Trophoblast cell (in vitro differentiated cells and primary cell): ENCODE measurements around the gene PPDPF.

Experiments
- DNase-seq, 2 donors: peaks; one replicate each; pipeline ENCODE4 v3.0.0-alpha.2; 2016
- H2AFZ ChIP-seq: 2 replicates; pipeline ENCODE4 v1.6.1; 2013; ENCODE audit warnings: low read length, moderate library complexity, mild to moderate bottlenecking; ENCODE audit not compliant: insufficient read depth, poor library complexity
- H2AK5ac ChIP-seq: 2 replicates; pipeline ENCODE4 v1.6.1; 2013; ENCODE audit warnings: mild to moderate bottlenecking, low read length
- H2BK120ac ChIP-seq: 2 replicates; pipeline ENCODE4 v1.6.1; 2013; ENCODE audit warnings: low read length, mild to moderate bottlenecking, moderate library complexity; ENCODE audit not compliant: insufficient read depth, poor library complexity
- H2BK12ac ChIP-seq: 2 replicates; pipeline ENCODE4 v1.6.1; 2013; ENCODE audit warnings: mild to moderate bottlenecking, low read length, moderate library complexity
- H2BK5ac ChIP-seq: 2 replicates; pipeline ENCODE4 v1.6.1; 2013; ENCODE audit warnings: low read length, low read depth, moderate library complexity, mild to moderate bottlenecking; ENCODE audit not compliant: poor library complexity
- H3K14ac ChIP-seq: 2 replicates; pipeline ENCODE4 v1.6.1; 2013; ENCODE audit warnings: mild to moderate bottlenecking, low read length
- H3K18ac ChIP-seq: 2 replicates; pipeline ENCODE4 v1.6.1; 2013; ENCODE audit warnings: mild to moderate bottlenecking, low read length
- H3K23ac ChIP-seq: 2 replicates; pipeline ENCODE4 v1.6.1; 2013; ENCODE audit warnings: low read length
- H3K27ac ChIP-seq: 2 replicates; pipeline ENCODE4 v1.5.1; 2013; ENCODE audit warnings: low read depth, mild to moderate bottlenecking, inconsistent platforms, low read length, moderate library complexity
- H3K27me3 ChIP-seq: 2 replicates; pipeline ENCODE4 v1.6.1; 2013; ENCODE audit warnings: inconsistent platforms, mild to moderate bottlenecking, low read length, moderate library complexity; ENCODE audit not compliant: insufficient read depth
- H3K36me3 ChIP-seq, 2 experiments: 1 replicate in 1 of 2; 2 replicates in 1 of 2; pipeline ENCODE4 v1.6.1; 2013; ENCODE audit warnings: low read length in 2 of 2, mild to moderate bottlenecking in 2 of 2, moderate library complexity in 1 of 2; ENCODE audit not compliant: insufficient read depth in 2 of 2, control insufficient read depth in 1 of 2
- H3K4ac ChIP-seq: 2 replicates; pipeline ENCODE4 v1.6.1; 2013; ENCODE audit warnings: low read depth, mild to moderate bottlenecking, low read length, moderate library complexity
- H3K4me1 ChIP-seq, 2 experiments: 1 replicate in 1 of 2; 2 replicates in 1 of 2; pipeline ENCODE4 v1.6.1; 2013; ENCODE audit warnings: low read length in 2 of 2, mild to moderate bottlenecking in 2 of 2, moderate library complexity in 1 of 2; ENCODE audit not compliant: insufficient read depth in 2 of 2, control insufficient read depth in 1 of 2
- H3K4me2 ChIP-seq: 2 replicates; pipeline ENCODE4 v1.6.1; 2013; ENCODE audit warnings: inconsistent platforms, mild to moderate bottlenecking, low read length, moderate library complexity
- H3K4me3 ChIP-seq: 2 replicates; pipeline ENCODE4 v1.5.1; 2013; ENCODE audit warnings: mild to moderate bottlenecking, low read depth, low read length, inconsistent platforms
- H3K79me1 ChIP-seq: one replicate; pipeline ENCODE4 v1.6.1; 2013; ENCODE audit warnings: low read length
- H3K79me2 ChIP-seq: 2 replicates; pipeline ENCODE4 v1.6.1; 2013; ENCODE audit warnings: low read length, mild to moderate bottlenecking; ENCODE audit not compliant: control insufficient read depth, insufficient read depth, poor library complexity
- H3K9ac ChIP-seq: 2 replicates; pipeline ENCODE4 v1.6.1; 2013; ENCODE audit warnings: mild to moderate bottlenecking, low read length
- H3K9me3 ChIP-seq: 2 replicates; pipeline ENCODE4 v1.6.1; 2013; ENCODE audit warnings: low read depth, mild to moderate bottlenecking, control low read depth, inconsistent platforms, low read length; ENCODE audit not compliant: insufficient read depth
- H4K12ac ChIP-seq: 2 replicates; pipeline ENCODE4 v1.6.1; 2013; ENCODE audit warnings: low read depth, mild to moderate bottlenecking, low read length, moderate library complexity
- H4K8ac ChIP-seq: 2 replicates; pipeline ENCODE4 v1.6.1; 2013; ENCODE audit warnings: low read depth, mild to moderate bottlenecking, low read length, moderate library complexity
- H4K91ac ChIP-seq: one replicate; pipeline ENCODE4 v1.6.1; 2013; ENCODE audit warnings: low read depth, mild to moderate bottlenecking, low read length, moderate library complexity
- WGBS: extraction: QIAGEN DNeasy Blood & Tissue Kit; methylation state at CpG from one replicate; pipeline ENCODE4 v1.1.7; 2013; ENCODE audit warnings: missing lambda C conversion rate; ENCODE audit not compliant: insufficient read length, insufficient coverage; ENCODE audit errors: extremely low coverage; 5-methylcytosine and 5-hydroxymethylcytosine counted together

The PPDPF gene

GRCh38 chr20:63549679-63550282 lies 29.2 kb downstream of the PPDPF start:
- H4K8ac ChIP-seq, result no peak overlapping the region
- no peak overlapping the region for H3K18ac ChIP-seq
- no peak overlapping the region for H2BK120ac ChIP-seq
- no peak overlapping the region for H2BK5ac ChIP-seq
- H3K4me2 ChIP-seq, result no peak overlapping the region
- H4K91ac ChIP-seq, result no peak overlapping the region
- no peak overlapping the region for H3K9ac ChIP-seq
- H3K27me3 ChIP-seq, result no peaks in the 10 kb centered on the region
- no peak overlapping the region for H3K14ac ChIP-seq
- H3K4me3 ChIP-seq, result no peak overlapping the region
- no peaks in the 10 kb centered on the region for H3K79me2 ChIP-seq
- H2AK5ac ChIP-seq, result no peak overlapping the region
- H2AFZ ChIP-seq, result no peak overlapping the region
- no CpG with 5 or more reads among the region's 18 CpGs for WGBS
- no peak overlapping the region for H2BK12ac ChIP-seq
- H3K27ac ChIP-seq, result no peak overlapping the region
- H3K9me3 ChIP-seq, result peaks cover 2% of the 10 kb centered on the region
- H3K79me1 ChIP-seq, result peaks cover 3% of the 10 kb centered on the region
- H3K23ac ChIP-seq, result no peak overlapping the region
- H3K4me1 ChIP-seq, result peaks cover 7 to 9% of the 10 kb centered on the region in 2 experiments
- no peak overlapping the region for H3K4ac ChIP-seq
- no peak for DNase-seq
- no peak overlapping the region for H4K12ac ChIP-seq
- H3K36me3 ChIP-seq, result no peaks in the 10 kb centered on the region

GRCh38 chr20:63551068-63551467 lies 30.5 kb downstream of the PPDPF start:
- no peak overlapping the region for H3K27ac ChIP-seq
- no peak overlapping the region for H3K4ac ChIP-seq
- H3K4me3 ChIP-seq, result no peak overlapping the region
- no peak overlapping the region for H3K9ac ChIP-seq
- H3K9me3 ChIP-seq, result peaks cover 2% of the 10 kb centered on the region
- H3K14ac ChIP-seq, result no peak overlapping the region
- no peak overlapping the region for H3K18ac ChIP-seq
- WGBS, result no CpG with 5 or more reads among the region's 9 CpGs
- H3K4me2 ChIP-seq, result no peak overlapping the region
- peaks cover 6 to 7% of the 10 kb centered on the region in 2 experiments for H3K4me1 ChIP-seq
- H3K23ac ChIP-seq, result no peak overlapping the region
- H3K36me3 ChIP-seq, result no peaks in the 10 kb centered on the region
- no peak overlapping the region for H2BK120ac ChIP-seq
- H3K27me3 ChIP-seq, result no peaks in the 10 kb centered on the region
- no peak overlapping the region for H4K91ac ChIP-seq
- no peak overlapping the region for H4K12ac ChIP-seq
- no peaks in the 10 kb centered on the region for H3K79me2 ChIP-seq
- H4K8ac ChIP-seq, result no peak overlapping the region
- no peak overlapping the region for H2BK12ac ChIP-seq
- no peak overlapping the region for H2AFZ ChIP-seq
- no peak overlapping the region for H2BK5ac ChIP-seq
- no peak overlapping the region for H2AK5ac ChIP-seq
- H3K79me1 ChIP-seq, result peaks cover 3% of the 10 kb centered on the region
- DNase-seq, result no peak

GRCh38 chr20:63552481-63553249 lies 32.1 kb downstream of the PPDPF start:
- H3K79me2 ChIP-seq, result no peaks in the 10 kb centered on the region
- H2BK120ac ChIP-seq, result no peak overlapping the region
- DNase-seq, result no peak
- H3K36me3 ChIP-seq, result no peaks in the 10 kb centered on the region
- no peak overlapping the region for H3K4ac ChIP-seq
- no peak overlapping the region for H3K14ac ChIP-seq
- no peak overlapping the region for H3K4me3 ChIP-seq
- H2AK5ac ChIP-seq, result no peak overlapping the region
- H4K12ac ChIP-seq, result no peak overlapping the region
- no peak overlapping the region for H2AFZ ChIP-seq
- no peak overlapping the region for H3K27ac ChIP-seq
- no peak overlapping the region for H3K18ac ChIP-seq
- no peak overlapping the region for H3K23ac ChIP-seq
- no peak overlapping the region for H2BK5ac ChIP-seq
- H4K8ac ChIP-seq, result no peak overlapping the region
- no peak overlapping the region for H4K91ac ChIP-seq
- no CpG with 5 or more reads among the region's 15 CpGs for WGBS
- H3K27me3 ChIP-seq, result no peaks in the 10 kb centered on the region
- no peak overlapping the region for H3K4me2 ChIP-seq
- peaks cover 6 to 7% of the 10 kb centered on the region in 2 experiments for H3K4me1 ChIP-seq
- H3K9me3 ChIP-seq, result peaks cover 2% of the 10 kb centered on the region
- peaks cover 3% of the 10 kb centered on the region for H3K79me1 ChIP-seq
- H2BK12ac ChIP-seq, result no peak overlapping the region
- no peak overlapping the region for H3K9ac ChIP-seq

DNA sequence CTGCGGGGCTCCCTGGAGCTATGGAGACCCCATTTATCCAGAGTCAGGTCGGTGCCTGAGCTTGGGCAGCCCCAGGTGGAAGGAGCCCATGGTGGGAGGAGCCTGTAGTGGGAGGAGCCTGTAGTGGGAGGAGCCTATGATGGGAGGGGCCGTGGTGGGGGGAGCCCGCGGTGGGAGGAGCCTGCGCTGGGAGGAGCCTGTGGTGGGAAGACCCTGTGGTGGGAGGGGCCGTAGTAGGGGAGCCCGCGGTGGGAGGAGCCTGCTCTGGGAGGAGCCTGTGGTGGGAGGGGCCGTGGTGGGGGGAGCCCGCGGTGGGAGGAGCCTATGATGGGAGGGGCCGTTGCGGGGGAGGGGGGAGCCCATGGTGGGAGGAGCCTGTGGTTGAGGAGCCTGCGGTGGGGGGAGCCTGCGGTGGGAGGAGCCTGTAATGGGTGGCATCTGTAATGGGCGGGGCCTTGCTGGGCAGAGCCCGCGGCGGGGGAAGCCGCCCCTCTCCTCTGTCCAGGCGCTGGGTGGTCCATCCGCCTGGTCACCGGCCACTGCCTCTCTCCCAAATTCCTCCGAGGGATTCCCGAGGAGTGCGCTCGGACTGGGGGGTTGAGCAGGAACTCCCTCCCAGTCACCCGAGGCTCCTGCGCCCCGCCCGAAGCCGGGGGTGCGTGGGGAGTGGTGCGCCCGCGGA lies 32.8 kb downstream of the PPDPF start:
- Histone ChIP-seq H3K14ac (peak overlapping the region; percentile 42), H3K23ac (no peak overlapping the region), H3K27me3 (no peaks in the 10 kb centered on the region), H4K8ac (no peak overlapping the region), H3K4me2 (peak overlapping the region; percentile 50), H2BK12ac (no peak overlapping the region), H3K79me1 (peaks cover 3% of the 10 kb centered on the region), H3K9ac (no peak overlapping the region), H3K4me1 (peaks cover 6 to 7% of the 10 kb centered on the region in 2 experiments), H3K27ac (no peak overlapping the region), H2BK5ac (no peak overlapping the region), H2AFZ (peak overlapping the region; percentile 62), H2BK120ac (peak overlapping the region; percentile 47), H4K12ac (peak overlapping the region; percentile 59), H3K9me3 (peaks cover 2% of the 10 kb centered on the region), H3K4ac (peak overlapping the region; percentile 15), H3K18ac (peak overlapping the region; percentile 46), H2AK5ac (no peak overlapping the region), H4K91ac (peak overlapping the region; percentile 60), H3K4me3 (peak overlapping the region; percentile 13), H3K36me3 (no peaks in the 10 kb centered on the region), H3K79me2 (no peaks in the 10 kb centered on the region)
- no CpG with 5 or more reads among the region's 37 CpGs for WGBS
- peak in 1 of 2 donors; percentile 46 for DNase-seq
